ENCODE results near the gene KRTAP10-4.
"Not testable (repeated sequence)": the region's sequence is repeated elsewhere in the genome, so short reads cannot be mapped to it uniquely, and the experiment has no call there.

KRTAP10-4 gene

GRCh38 chr21:44534688-44535087 lies 38.8 kb upstream of the KRTAP10-4 start:
- DNase-seq: no peak

GRCh38 chr21:44535963-44536362 lies 37.6 kb upstream of the KRTAP10-4 start:
- no peak for DNase-seq

DNA sequence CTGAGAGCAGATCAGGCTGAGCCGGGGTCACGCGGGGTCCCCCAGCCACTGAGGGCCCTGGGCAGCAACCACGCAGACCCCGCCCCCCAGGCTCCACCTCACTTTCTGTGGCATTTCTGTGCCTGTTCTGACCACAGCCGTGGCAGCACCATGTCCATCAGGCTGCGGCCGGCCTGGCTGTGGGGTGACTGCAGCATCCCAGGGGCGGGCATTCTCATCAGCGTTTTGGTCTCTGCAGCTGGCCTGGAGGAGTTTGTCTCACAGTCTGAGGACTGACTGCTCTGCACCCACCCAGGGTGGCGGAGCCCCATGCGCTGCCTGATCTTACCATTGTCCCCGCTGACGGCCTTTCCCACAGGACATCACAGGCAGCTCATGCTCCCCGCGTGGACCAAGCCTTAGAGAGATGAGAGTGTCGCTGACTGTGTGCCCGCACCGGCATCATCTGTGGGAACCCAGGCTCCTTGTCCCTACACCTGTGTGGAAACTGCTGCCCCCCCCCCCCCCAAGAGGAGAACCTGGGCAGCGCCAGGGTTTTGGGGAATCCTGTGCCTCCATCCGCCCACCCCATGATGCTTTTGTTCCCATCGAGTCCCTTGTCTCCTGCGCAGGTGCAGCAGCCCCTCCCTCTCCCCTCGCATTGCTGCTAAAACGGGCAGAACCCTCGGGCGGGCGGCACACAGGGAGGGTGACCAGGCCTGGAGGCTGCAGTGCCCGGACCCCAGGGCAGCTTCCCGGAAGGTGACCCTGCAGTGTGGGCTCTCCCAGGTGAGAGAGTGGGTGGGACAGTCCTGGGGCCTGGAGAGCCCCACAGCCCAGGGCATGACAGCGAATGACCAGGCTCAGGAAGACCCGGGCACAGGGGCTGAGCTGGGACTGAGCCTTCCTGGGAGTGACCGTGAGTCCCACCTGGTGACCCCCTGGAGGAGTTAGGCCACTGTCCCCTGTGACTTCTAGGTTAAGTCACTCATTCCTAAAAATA lies 35.3 kb upstream of the KRTAP10-4 start:
- DNase-seq: no peak

- no peak for DNase-seq
Observed at GRCh38 chr21:44539046-44539445, 34.5 kb upstream of the KRTAP10-4 start.

GRCh38 chr21:44539991-44540666 lies 33.4 kb upstream of the KRTAP10-4 start, which contains the start of gene KRTAP10-1:
Gene KRTAP10-1, minus strand, starts transcription at chr21:44540195. Its CDS starts 45 bp downstream, at chr21:44540150.
- DNase-seq: no peak

DNA sequence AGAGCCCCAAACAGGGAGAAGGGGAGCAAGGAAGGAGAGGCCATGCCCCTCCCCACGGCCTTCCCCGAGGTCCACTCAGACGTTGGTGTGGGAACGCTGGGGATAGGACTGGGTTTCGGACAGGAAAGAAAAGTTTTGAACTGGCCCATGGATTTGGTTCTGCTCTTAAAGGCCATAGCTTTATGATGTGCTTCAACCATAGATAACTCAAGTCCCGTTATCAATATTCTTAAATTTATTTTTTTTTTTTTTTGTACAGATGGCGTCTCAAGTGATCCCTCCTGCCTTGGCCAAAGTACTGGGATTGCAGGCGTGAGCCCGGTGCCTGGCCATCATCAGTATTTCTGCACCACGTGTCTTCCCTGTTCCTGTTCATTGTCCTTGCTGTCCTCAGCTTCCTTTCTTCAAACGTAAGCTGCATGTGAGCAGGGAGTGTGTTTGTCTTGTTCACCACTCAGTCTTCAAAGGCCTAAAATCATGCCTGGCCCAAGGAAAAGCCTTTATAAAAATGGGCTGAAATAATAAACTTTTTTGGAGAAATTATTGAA lies 32.7 kb upstream of the KRTAP10-4 start:
- no peak for DNase-seq

DNA sequence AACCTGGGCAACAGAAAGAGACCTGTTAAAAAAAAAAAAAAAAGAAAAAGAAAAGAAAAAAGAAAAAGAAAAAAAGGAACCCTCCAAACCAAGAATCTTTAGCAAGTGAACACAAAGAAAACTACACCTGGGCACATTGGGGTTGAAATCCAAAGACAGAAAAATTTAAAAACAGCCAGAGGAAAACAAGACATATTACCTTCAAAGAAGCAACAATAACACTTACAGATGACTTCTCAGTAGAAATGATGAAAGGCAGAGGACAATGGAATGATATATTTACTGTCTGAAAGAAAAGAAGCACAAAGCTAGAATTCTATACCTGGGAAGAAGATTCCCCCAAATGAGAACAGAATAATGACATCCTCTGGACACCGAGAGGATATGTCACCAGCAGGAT lies 30.8 kb upstream of the KRTAP10-4 start:
- no peak for DNase-seq

DNA sequence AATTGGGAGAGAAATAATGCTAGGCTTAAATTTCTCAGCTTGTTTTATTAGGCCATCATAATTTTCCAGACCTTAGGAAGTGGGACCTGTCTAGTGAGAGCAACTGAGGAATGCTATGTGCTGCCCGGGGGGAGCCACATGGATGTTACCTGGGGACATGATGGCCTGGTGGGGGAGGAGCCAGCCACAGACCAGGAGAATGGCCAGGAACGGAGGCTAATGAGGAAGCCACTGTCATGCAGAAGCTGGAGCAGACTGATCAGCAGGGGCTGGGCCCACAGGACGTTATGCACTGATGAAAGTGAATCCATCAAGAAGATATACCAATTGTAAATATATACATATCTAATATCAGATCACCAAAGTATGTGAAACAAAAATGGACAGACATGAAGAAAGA lies 29.0 kb upstream of the KRTAP10-4 start:
- no peak for DNase-seq

GRCh38 chr21:44547656-44548331 lies 25.7 kb upstream of the KRTAP10-4 start:
- DNase-seq: no peak

DNA sequence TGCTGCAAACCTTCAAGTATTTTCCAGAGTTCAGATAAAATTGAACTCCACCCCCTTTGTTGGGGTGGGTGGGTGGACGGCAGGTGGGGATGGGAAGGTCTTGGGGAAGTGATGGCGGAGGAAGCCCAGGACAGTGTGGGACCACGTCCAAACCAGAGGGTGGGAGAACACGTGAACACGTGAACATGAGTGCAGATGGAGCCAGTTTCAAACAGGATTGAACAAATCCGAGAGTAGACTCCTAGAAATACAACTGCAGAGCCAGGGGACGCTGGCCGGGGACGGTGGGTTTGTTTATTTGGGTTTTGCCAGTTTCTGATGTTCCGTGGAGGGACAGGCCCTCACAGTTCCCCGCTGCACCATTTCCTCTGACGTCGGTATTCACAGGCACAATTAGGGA lies 25.1 kb upstream of the KRTAP10-4 start:
- DNase-seq: no peak

GRCh38 chr21:44548922-44549321 lies 24.6 kb upstream of the KRTAP10-4 start:
- no peak for DNase-seq

DNA sequence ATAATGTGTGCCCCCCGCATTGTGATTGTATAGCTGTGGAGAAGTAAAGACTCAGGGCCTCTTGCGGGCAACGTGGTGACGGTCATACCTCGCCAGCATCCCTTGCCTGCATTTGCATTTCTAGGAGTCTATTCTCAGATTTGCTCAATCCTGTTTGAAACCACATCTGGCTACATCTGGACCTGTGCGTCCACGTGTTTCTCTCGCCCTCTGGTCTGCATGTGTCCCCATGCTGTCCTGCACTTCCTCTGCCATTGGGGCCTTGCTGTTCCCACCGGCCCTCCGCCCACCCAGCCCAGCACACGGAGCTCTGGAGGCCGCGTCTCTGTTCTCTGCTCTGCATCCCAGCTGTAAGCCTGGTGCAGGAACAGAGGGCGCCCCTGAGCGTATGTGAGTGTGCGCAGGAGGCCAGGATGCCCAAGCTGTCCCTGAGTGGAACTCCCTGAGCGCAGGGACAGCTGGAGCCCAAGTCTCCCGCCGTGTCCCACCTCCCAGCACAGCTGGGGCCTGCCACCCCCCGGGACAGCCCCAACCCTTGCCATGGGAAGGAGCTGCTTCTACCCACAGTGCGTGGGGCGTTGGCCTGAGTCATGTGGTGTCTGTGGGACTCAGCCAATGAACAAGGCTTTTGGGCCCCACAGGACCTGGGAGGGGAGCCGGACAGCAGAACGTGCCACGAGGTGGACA lies 23.9 kb upstream of the KRTAP10-4 start:
- DNase-seq: no peak

DNA sequence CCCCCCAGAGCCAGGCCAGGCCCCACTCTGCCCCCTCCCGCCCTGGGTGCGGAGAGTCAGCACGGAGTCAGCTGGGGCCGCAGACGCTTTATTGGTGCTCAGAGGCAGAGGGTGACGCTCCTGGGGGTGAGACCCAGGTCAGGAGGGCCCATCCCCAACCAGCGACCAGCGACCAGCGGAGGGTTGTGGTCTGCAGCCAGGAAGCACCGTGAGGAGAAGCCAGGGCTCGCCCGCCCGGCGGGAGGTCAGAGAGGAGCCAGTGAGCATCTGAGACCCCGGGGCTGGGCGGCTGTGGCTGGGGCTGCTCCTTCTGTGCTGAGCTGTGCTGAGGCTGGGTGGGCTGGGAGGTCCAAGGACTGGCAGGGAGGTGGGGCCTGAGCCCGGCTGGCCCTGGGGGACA lies 23.2 kb upstream of the KRTAP10-4 start:
- DNase-seq: not testable (repeated sequence)

- no peak for DNase-seq
Observed at GRCh38 chr21:44550807-44551206, 22.7 kb upstream of the KRTAP10-4 start.

GRCh38 chr21:44551340-44551961 lies 22.1 kb upstream of the KRTAP10-4 start, which contains the start of gene KRTAP10-2:
Gene KRTAP10-2, minus strand, starts transcription at chr21:44551505. Its CDS starts 47 bp downstream, at chr21:44551458.
- no peak for DNase-seq

- DNase-seq: no peak
Observed at GRCh38 chr21:44552136-44552535, 21.4 kb upstream of the KRTAP10-4 start.

GRCh38 chr21:44552681-44553080 lies 20.8 kb upstream of the KRTAP10-4 start:
- no peak for DNase-seq

- no peak for DNase-seq
Observed at GRCh38 chr21:44555200-44555875, 18.2 kb upstream of the KRTAP10-4 start.

DNA sequence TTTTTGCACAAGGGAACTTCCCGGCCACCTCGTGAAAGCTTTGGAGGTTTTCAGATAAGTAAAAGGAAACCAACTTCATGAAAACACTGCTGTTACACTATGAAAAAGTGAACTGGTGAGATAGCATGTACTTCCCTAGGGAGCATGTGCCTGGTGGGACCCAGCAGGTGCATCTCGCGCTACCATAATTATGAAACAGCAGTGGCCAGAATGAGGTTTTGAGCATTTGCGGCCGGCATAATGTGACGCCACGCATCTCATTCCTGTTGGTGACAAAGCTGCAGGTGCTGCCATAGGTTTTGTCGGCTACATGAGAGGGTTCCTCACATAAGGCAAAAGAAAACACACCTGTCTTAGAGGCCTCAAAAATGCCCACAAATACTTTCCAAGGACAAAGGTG lies 16.6 kb upstream of the KRTAP10-4 start:
- DNase-seq: no peak

DNA sequence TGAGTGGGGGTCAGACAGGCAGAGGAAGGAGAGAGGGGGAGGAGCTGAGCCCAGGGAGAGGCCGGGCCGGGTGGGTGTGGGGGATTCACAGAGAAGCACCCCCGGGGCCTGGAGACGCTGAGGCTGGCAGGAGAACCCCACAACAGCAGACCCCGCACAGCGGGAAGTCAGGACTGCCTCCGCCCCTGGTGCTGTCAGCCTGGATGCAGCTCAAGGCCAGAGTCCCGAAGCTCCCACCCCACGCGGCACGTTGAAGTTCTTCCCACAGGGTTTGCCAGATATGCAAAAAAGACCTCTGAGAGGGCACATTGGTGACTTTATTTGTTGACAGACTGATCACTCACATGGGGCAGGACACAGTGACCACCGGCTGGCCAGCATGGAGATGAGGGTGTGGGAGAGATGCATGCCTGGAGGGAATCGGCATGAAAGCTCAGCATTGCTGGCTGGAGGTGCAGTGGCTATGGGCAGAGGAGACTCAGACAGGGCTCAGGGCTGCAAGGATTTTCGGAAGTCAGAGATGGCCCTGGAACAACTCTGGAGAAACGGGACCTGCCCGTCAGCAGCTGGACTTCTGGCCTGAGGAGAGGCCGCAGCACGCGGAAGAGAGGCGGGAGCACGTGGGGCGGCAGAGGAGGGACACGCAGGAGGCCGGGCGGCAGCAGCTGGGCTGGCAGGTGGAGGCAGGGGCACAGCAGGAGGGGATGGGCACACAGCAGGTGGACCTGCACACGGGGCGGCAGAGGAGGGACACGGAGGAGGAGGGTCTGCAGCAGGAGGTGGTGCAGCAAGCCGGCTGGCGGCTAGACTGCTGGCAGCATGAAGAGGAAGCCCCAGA lies 15.8 kb upstream of the KRTAP10-4 start:
- DNase-seq: no peak

Measured in stimulated activated naive CD4-positive, alpha-beta T cell treated with Interleukin-2 at 50 U/mL for 16 hours (primary cell).